Stimulated activated CD8-positive, alpha-beta memory T cell treated with anti-CD3 and anti-CD28 coated beads, Interleukin-7, amount 100 ng/mL, for 1 hour (primary cell): Measurements from ENCODE around the gene TOM1L1.

Experiments
- DNase-seq, 2 donors: peaks; one replicate each; pipeline ENCODE4 v3.0.0-alpha.2; 2020; ENCODE audit warnings: low read depth in 2 of 2

Gene TOM1L1

DNA sequence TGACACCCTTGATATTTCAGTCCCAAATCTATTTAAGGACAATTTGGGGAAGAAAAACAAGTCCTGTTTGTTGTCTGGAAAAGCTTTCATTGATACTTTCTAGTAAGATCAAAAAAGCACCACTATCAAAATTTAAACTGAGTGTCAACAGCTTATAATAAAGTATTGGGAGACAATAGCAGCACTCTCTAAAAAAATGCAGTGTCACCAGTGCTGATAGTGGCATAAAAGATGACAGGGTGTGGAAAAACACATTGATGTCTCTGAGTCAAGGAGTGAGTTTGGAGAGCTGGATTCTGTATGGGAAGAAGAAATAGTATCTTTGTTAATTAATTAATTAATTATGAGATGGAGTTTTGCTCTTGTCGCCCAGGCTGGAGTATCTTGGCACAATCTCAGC is 8.3 kb upstream of the TOM1L1 start:
- DNase-seq = no peak

DNA sequence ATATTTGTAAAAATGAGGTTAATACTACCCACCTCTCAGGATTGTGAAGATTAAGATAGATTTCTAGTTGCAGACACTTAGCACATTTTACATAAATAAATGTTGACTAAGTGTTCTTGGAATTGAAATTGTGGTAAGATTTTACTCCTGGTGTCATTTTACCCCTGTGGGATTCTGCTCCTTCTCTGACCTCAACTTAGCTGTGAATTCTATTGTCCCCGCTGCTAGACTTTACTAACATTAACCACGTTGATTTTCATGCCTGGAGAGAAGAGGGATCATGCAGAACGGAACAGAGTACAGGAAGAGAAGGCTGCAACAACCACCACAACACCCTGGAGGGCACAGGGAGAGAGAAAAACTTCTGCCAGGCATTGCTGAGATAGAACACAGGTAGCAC is 2.1 kb upstream of the TOM1L1 start:
- no peak for DNase-seq

DNA sequence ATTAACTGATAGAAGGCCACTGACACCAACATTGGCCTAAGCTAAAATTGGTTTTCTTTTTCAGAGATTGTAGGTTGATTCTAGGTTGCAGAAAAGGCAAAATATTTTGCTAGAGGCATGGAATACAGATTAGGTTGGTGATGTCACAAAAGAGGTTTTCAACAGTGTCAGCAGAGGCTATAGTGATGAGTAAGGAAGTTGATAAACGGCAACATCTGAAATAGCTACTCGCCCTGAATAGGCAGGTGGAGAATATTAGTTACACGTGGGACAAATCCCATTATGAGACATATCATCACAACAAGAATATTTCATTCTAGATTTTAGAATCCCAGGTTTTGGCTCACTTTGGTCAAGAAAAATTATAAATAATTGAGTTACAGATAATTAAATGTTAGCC is 1.5 kb upstream of the TOM1L1 start:
- no peak for DNase-seq

DNA sequence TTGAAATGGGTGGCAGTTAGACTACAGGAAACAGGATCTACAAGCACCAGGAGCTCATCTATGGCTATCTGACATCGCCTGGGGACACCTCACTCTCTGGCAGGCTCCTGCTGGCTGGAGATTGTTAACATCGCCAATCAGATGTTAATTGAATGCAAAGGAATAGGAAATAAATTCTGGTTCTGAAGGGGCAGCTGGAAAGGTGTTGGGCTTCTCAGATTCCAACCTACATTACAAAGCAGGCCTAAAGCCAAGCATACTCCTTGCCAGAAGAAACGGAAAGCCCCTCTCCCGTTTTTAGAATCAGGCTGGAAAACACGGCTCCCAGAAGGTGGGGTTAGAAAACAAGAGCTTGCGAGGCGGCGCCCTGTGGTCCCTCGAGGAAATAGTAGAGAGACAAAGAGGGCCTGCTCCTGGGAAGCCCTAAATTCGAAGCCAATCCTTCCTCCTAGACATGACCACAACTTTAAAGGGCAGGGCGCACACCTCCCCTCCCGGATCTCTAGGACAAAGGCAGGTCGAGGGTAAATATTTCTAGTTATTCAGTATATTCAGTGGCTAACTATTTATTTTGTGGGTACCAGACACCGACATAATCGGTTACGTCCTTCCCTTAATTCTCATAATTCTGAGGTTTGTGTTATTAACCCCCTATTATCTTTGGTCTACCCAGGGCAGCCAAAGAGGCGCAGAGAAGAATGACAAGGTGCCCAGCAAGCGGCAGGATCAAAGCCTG is 763 bp upstream of the TOM1L1 start:
- no peak for DNase-seq

DNA sequence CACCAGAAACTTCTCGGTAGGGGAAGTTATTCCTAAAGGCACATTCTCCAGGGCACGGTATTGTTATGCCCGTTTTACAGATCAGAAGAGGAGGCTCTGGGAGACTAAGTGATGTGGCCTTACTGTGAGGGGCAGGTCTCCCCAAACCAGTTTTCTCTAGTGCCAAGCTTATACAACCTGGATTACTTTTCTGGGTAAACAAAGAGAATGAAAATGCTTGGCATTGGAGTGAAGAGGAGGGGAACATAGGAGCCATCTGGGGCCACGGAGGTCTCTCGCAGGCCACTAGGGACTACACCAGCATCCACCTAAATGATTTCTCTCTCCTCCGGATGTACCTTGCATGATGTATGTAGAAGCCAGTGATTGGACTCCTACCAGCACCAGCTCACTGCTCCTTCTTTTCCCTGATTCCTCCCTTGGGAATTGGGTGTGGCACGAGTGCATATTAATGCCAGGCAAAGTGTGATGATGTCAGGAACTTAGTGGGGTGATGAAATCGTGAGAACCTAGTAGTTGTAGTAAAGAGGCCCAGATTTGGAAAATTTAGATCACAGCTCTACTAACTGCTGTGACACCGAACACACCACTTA is 674 bp downstream of the TOM1L1 start:
- DNase-seq = no peak

DNA sequence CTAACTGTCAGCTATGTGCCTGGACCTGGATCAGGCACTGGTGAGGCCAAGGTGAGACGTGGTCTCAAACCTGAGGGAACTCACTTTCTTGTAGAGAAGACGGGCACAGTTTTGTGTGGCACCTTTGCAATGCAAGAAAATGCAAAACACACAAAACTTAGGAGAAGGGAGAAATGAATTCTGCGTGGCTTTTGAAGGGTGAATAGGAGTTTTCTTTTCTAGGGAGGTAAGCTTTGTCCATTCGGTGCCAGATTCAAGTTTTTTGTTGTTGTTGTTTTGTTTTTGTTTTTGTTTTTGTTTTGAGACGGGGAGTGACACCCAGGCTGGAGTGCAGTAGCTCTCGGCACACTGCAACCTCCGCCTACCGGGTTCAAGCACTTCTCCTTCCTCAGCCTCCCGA is 1.4 kb downstream of the TOM1L1 start:
- no peak for DNase-seq

DNA sequence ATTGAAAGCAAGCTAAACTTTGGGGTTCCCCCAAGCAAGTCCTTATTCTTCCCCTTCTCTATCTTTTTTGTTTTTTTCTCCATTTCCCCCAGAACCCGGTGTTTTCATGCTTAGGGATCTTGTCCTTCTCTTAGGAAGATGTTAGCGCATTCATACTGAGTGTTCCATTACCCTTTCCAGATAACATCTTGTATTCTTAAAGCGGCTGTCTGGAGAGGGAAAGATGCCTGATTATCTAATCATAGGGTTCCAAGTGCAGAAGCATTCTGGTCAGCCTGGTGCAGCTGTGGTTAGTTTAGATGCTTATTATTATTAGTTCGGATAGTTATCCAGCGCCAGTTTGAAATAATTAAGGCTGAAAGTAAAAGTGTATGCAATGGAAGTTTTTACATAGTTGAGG is 2.0 kb downstream of the TOM1L1 start:
- DNase-seq = no peak

DNA sequence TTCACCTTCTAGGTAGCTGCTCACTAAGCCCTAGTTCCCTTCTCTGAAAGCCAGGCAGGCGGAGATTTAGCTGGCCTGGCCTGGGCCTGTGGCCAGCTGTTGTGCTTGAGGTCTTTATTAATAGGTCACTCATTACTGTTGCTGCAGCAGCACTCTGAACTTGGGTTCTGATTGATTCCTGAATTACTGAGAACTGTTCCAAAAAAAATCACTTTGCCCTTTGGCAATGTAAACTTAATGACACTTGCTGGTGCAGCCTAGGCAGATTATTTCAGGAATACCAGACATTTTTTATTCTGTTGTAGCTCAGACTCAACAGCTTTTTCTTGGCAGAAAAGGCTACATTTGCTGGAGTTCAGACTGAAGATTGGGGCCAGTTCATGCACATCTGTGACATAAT is 2.7 kb downstream of the TOM1L1 start:
- DNase-seq = no peak

DNA sequence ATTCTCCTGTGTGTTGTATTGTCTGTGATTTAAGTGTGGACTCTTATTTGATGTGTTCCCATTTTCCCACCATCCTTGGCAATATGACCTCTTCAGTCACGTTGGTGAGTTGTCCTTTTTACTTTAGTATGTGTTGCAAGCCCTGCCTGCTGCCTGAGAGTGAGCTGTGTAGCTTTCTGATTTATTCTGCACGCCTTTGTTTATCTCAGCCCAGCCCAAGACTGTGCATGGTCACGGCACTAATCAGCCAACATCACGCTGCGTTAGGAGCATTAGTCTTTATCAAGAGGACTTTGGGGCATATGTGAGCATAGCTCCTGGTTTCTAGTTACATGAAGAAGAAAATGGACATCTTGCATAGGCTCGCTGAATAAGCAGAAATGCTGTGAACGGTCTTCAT is 6.0 kb downstream of the TOM1L1 start:
- DNase-seq = no peak

DNA sequence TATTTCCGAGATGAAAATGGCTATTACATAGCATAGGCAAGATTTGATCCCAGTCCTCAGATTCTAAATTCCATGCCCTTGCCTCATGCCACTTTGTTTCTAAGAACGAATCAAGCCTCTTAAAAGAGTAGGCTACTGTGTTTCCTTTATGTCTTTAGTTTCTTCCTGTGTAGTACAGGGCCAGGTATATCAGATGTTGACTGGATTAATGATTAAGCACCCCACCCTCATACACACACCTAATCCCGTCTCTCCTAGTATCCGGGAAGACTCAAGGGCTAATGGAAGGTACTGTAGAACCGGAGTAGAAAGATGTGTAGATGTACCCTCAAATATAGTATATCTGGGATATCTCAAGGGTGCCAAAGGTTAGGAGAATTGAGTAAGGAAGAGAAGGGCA is 6.7 kb downstream of the TOM1L1 start:
- no peak for DNase-seq

DNA sequence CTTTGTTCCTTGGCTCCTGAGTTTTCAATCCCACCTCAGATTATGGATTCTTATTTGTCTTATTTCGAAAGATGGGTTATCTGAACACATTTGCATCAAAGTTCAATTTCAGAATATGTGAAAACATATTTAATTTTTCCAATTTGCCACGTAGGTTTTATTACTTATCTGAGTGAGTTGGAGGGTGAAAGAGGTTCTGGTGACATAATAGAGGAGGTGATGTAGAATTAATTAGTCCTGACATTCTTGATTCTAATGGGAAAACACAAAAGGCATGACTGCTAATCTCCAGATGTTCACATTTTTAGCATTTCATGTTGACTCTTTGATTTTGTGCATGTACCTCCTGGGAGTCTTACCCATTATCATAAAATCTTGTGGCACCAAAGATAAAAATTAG is 9.1 kb downstream of the TOM1L1 start:
- DNase-seq = no peak

DNA sequence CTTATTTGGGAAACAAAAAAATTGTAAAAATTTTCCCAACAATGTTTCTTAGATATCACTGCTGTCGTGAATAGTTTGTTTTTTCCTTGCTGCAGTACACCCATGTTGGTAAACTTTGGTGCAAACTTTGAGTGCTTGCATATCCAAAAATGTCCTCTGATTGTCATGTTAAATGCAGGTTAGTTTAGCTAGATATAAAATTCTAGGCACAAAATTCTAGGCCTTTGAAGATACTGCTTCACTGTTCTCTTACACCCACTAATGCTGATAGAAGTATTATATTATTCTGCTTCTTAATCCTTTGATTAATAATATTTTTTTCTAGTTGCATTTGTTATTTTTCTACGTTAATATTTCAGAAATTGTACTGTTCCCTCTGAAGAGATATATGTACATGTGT is 16.1 kb downstream of the TOM1L1 start:
- no peak for DNase-seq

DNA sequence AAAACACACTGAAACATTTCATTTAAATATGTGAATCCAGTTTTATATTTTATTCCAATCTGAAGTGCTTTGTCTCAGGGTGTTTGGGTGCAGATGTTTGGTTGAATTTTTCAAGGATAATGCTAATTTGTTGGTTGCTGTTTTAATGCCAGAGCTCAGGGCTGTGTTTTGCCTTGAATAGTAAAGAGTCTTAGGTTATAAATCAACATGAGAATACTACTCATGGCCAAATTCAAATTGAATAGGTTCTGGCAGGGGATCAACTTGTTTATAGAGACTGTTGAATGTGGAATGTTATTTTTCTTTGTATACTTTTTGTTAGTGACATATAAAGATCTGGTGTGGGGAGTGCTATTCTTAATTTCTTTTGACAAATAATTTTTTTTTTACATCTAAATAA is 18.8 kb downstream of the TOM1L1 start:
- no peak for DNase-seq

DNA sequence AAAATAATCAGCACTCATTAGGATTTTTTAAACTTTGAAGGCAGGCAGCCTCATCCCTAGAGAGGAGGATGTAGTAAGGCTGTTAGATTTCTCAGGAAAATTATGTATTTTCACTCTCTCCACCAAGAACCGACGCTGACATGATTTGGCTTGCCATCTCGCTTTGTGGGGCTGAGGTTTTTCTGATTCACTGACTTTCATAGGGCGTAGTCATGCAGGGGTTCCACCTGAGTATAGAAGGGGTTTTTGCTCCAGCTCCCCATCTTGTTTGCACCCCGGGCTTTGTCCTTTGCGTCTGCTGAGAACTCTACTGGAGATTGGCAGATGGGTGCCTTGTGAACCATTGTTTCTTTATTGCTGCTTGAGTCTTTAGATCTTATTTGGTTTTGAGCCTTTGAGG is 20.2 kb downstream of the TOM1L1 start:
- DNase-seq = no peak

DNA sequence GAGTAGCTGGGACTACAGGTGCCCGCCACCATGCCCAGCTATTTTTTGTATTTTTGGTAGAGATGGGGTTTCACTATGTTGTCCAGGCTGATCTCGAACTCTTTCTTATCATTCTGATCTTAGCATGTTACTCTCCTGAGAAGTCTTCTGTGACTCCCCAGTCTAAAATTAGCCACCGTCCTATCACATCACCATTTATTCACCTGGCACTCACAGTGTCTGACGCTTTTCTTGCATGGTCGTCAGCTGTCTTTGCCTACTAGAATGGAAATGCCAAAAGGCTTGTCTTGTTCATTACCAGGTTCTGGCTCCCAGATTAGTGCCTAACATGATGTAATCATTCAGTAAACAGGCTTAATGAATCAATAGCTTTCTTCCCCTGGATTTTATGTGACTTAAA is 23.8 kb downstream of the TOM1L1 start:
- no peak for DNase-seq

DNA sequence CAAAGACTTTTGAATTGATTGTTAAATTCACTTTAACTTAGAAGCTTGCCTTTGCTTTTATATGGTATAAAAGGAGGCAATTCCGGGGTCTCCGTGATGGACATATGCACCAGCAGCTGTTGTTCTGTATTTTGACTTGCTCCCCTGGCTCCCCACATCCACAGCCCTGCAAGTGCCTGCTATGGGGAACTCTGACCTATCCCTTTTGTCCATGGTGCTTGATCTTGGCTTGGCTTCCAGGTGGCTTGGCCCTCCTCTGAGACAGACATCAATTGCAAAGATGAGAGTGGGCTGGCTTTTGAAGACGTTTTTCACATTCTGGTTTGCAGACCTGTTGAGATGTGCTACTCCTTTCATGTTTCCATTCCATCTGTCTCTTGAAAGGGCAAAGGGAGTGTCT is 26.9 kb downstream of the TOM1L1 start:
- DNase-seq = no peak

DNA sequence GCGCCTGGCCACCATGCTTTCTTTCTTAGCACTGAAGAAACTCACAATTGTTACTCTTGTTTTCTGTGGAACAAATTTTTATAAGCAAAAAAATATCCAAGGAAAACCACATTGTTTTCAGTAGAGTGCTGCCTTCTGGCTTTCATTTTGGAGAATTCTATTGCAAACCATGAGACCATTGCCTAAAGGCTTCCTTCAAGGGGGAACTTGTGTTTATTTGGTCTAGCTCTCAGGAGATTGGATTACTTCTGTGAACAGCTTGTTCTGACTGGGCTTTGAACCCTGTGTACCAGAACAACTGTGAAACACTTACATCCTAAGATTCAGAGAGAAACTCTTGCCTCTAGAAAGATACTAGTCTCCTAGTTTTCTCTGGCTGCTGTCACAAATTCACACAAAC is 32.1 kb downstream of the TOM1L1 start:
- no peak for DNase-seq

DNA sequence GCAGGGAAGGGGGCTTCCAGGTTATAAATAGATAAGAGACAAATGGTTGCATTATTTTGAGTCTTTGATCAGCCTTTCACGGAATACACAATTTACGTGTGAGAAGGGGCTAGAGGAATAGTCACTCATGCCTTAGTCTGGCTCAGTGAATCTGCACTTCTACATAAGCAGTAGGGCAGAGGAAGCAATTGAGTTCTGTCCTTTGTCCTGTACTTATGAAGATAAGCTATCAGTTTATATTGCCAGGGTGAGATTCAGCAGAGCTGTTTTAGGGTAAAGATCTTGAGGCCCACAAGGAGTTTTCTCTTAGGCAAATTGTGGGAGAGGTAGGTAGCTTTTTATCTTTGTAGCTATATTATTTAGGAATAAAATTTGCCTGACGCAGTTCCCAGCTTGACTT is 33.3 kb downstream of the TOM1L1 start:
- no peak for DNase-seq

DNA sequence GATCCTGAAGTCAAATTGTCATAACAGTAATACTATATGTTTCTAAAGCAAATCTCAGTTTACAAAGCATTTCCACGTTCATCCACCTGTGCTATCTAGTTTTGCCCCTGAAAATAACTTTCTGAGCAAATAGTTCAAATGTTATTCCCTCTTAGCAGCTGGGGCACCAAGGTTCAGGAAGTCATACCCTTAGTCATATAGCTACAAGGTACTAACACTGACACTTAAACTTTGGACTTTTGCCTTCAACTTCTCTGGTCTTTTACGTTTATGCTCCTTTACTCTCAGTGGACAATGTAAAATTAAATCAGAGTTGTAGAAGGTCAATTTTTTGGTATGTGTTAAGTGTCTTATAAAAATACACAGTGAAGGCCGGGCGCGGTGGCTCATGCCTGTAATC is 34.8 kb downstream of the TOM1L1 start:
- DNase-seq = no peak

DNA sequence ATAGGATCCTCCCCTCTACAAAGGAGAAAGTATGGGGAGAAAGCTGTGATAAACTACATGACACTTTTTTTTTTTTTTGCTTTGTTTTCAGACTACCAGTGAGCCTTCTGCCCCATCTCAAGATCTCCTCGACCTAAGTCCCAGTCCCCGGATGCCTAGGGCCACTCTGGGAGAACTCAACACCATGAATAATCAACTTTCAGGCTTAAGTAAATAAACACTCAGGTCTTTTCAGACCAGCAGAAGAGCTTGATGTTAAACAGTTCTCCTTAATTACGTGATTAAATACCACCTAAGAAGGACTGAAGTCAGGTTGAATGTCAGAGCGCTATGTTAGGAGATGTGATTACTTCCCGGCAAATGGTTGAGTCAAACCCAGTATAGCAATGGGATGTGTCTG is 36.4 kb downstream of the TOM1L1 start:
- no peak for DNase-seq

DNA sequence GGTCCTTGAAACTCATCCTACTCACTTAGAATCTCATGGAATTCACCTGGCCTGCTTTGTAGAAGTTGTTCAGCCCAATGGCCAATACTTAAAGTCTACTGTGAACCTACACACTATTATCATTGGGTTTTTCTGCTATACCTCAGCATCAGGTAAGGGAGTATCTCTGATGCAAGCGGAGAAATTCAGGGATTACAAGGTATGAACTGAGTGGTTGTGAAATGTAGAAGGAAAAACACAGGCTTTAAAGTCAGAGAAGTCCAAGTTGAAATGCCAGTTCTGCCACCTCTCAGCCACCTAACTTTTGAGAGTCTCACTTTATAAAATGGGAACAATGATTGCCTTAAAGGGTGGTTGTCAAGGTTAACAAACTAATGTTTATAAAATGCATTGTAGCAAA is 36.8 kb downstream of the TOM1L1 start:
- no peak for DNase-seq

DNA sequence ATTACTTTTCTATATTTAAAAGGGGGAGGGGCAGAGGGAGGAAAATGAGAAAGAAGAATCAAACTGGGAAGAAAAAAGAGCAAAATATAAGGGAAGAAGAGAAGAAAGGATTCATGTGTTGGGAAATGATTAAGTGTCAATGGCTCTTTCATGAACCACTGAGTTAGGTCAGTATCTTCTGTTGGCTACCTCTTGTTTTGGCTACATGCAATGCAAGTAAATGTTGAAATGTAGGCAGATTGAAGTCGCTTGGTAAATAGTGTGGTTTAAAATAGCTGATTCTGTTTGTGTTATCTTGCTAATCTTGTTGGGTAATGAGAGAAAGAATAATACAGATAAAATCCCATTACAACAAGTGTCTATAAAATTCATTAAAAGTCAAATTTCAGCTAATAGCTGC is 40.6 kb downstream of the TOM1L1 start:
- DNase-seq = no peak

DNA sequence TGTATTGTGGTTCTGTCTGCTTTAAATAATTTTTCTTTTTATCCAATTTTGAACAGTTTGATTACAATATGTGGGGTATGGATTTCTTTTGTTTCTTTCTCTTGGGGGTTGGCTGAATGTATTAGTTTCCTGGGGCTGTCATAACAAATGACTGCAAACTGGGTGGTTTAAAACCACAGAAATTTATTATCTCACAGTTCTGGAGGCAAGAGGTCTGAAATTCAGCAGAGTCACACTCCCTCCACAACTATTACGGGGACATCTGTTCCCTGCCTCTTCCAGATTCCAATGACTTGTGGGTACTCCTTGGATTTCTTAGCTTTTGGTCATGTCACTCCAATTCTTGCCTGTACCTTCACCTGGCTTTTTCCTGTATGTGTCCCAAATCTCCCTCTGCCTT is 44.1 kb downstream of the TOM1L1 start:
- no peak for DNase-seq

DNA sequence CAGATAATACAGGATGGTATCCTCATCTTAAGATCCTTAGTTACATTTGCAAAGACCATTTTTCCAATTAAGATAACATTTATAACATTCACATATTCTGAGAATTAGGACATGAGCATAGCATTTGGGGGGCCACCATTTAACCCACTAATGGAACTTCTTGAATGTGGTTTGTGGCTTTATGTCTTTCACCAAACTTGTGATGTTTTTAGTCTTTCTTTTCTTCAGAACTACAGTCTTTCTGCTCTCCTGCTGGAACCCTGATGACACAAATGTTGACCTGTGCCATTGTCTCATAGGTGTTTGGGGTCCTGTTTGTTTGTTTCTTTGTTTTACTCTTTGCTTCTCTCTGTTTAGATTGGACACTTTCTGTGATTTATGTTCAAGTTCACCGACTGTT is 44.6 kb downstream of the TOM1L1 start:
- DNase-seq = no peak
